HepG2 (cell line): ENCODE results near the gene TEKT3. TPM values are rescaled to one million over a fixed set of nuclear protein-coding genes. Genes with fewer than 3 reads are reported as not detected.

ENCODE experiments used
- ARID2 ChIP-seq: sonication (generic); formaldehyde crosslinking; IDR thresholded peaks from 2 replicates; pipeline ENCODE4 v1.8.1; 2022; ENCODE audit warnings: mild to moderate bottlenecking, missing genetic modification reagents, borderline replicate concordance
- ARID3A ChIP-seq: IDR thresholded peaks from 2 replicates; pipeline ENCODE4 v1.6.1; 2012; ENCODE audit warnings: low read depth, low read length, improper control_type of control experiment
- BCL6 ChIP-seq: IDR thresholded peaks from 2 replicates; pipeline ENCODE4 v1.6.1; 2016; ENCODE audit warnings: missing genetic modification reagents, missing compliant biosample characterization
- BCLAF1 ChIP-seq: fragments of 450-650 bp; IDR thresholded peaks from 2 replicates; pipeline ENCODE4 v1.6.1; 2017; ENCODE audit warnings: mild to moderate bottlenecking
- CBFB ChIP-seq: sonication (generic); formaldehyde crosslinking; IDR thresholded peaks from 2 replicates; pipeline ENCODE4 v1.4.0; 2020; ENCODE audit warnings: missing genetic modification reagents
- GMEB1 ChIP-seq: sonication (generic); formaldehyde crosslinking; IDR thresholded peaks from 2 replicates; pipeline ENCODE4 v1.5.1; 2020; ENCODE audit warnings: missing genetic modification reagents, mild to moderate bottlenecking, borderline replicate concordance
- HNF4A ChIP-seq: sonication (generic); formaldehyde crosslinking; IDR thresholded peaks from 2 replicates; pipeline ENCODE4 v1.4.0; 2020; ENCODE audit warnings: missing genetic modification reagents
- HOXA9 ChIP-seq: sonication (generic); formaldehyde crosslinking; IDR thresholded peaks from 2 replicates; pipeline ENCODE4 v1.8.1; 2022; ENCODE audit warnings: missing genetic modification reagents, mild to moderate bottlenecking, moderate library complexity, borderline replicate concordance
- IKZF1 ChIP-seq: fragments of 450-650 bp; IDR thresholded peaks from 2 replicates; pipeline ENCODE4 v1.7.1; 2016
- PATZ1 ChIP-seq: sonication (generic); formaldehyde crosslinking; IDR thresholded peaks from 2 replicates; pipeline ENCODE4 v1.4.0; 2020; ENCODE audit warnings: missing genetic modification reagents
- PLRG1 ChIP-seq: fragments of 450-650 bp; conservative IDR thresholded peaks from 2 replicates; pipeline ENCODE4 v1.6.1; 2016
- POGK ChIP-seq: sonication (generic); formaldehyde crosslinking; conservative IDR thresholded peaks from 2 replicates; pipeline ENCODE4 v1.8.0; 2022; ENCODE audit warnings: mild to moderate bottlenecking, moderate library complexity, missing genetic modification reagents
- SALL1 ChIP-seq: sonication (generic); formaldehyde crosslinking; IDR thresholded peaks from 2 replicates; pipeline ENCODE4 v1.8.0; 2022; ENCODE audit warnings: mild to moderate bottlenecking, missing genetic modification reagents
- SOX5 ChIP-seq: IDR thresholded peaks from 2 replicates; pipeline ENCODE4 v1.6.1; 2016; ENCODE audit warnings: borderline replicate concordance
- XRCC5 ChIP-seq: fragments of 200-400 bp; formaldehyde crosslinking; optimal IDR thresholded peaks from 2 replicates; pipeline ENCODE3; 2017; ENCODE audit warnings: mild to moderate bottlenecking, low read length
- ZNF207 ChIP-seq: fragments of 450-650 bp; IDR thresholded peaks from 2 replicates; pipeline ENCODE4 v1.6.1; 2016; ENCODE audit warnings: antibody characterized with exemption, borderline replicate concordance
- ZNF253 ChIP-seq: sonication (generic); formaldehyde crosslinking; IDR thresholded peaks from 2 replicates; pipeline ENCODE4 v1.8.0; 2022; ENCODE audit warnings: mild to moderate bottlenecking, missing genetic modification reagents, borderline replicate concordance
- ZNF264 ChIP-seq: sonication (generic); formaldehyde crosslinking; IDR thresholded peaks from 2 replicates; pipeline ENCODE4 v1.4.0; 2020; ENCODE audit warnings: missing genetic modification reagents
- ZNF317 ChIP-seq: sonication (generic); formaldehyde crosslinking; IDR thresholded peaks from 2 replicates; pipeline ENCODE4 v1.5.0; 2020; ENCODE audit warnings: mild to moderate bottlenecking, missing genetic modification reagents
- ZNF335 ChIP-seq: sonication (generic); formaldehyde crosslinking; IDR thresholded peaks from 2 replicates; pipeline ENCODE4 v1.4.0; 2020; ENCODE audit warnings: missing genetic modification reagents
- ZNF644 ChIP-seq: IDR thresholded peaks from 2 replicates; pipeline ENCODE4 v1.6.1; 2016; ENCODE audit warnings: low read depth
- ZNF768 ChIP-seq: sonication (generic); formaldehyde crosslinking; IDR thresholded peaks from 2 replicates; pipeline ENCODE4 v1.4.0; 2020; ENCODE audit warnings: missing genetic modification reagents
- polyA plus RNA-seq, 8 experiments: library from polyadenylated mRNA; depleted of rRNA in 3 of 8; stranded (reverse) in 7 of 8; unstranded in 1 of 8; fragments of >200 nt; fragmentation: Illumina TruSeq in 4 of 8; extraction: Trizol in 4 of 8; gene quantifications; 2 replicates each; pipeline versions ENCODE4 v1.2.1 to v1.2.3, GENCODE V29; 2011 to 2016; ENCODE audit warnings: low read depth in 4 of 8, missing spikeins in 1 of 8, mixed read lengths in 1 of 8; ENCODE audit not compliant: insufficient read depth in 1 of 8
- total RNA-seq, 5 experiments: library from RNA; depleted of rRNA; stranded (reverse); fragments of >200 nt; fragmentation: Illumina TruSeq; extraction: Trizol; gene quantifications; 2 replicates each; pipeline ENCODE4 v1.2.3, GENCODE V29; 2016; ENCODE audit warnings: low read depth in 1 of 5

Gene TEKT3
- total and polyA plus RNA-seq, 2 of the 13 experiments (the other 11 are each of a cell fraction or from before 2014, with no cell fraction given): 0.58 to 0.82 TPM

- TF ChIP-seq POGK (no peak), BCLAF1 (no peak), HOXA9 (CRISPR knock-in tag) (no peak), PLRG1 (no peak), GMEB1 (CRISPR knock-in tag) (no peak), SALL1 (peak; percentile 45; the same call in 1 of the 2 replicates), ZNF264 (CRISPR knock-in tag) (no peak), ARID3A (0 out of 2 replicates have a peak, but pooled peaks have one; percentile 46), XRCC5 (peak; percentile 37), BCL6 (CRISPR knock-in tag) (0 out of 2 replicates have a peak, but pooled peaks have one; percentile 20), ZNF768 (no peak), ARID2 (CRISPR knock-in tag) (no peak), HNF4A (CRISPR knock-in tag) (peak; percentile 56), CBFB (CRISPR knock-in tag) (no peak), ZNF644 (0 out of 2 replicates have a peak, but pooled peaks have one; percentile 27), IKZF1 (no peak), SOX5 (CRISPR knock-in tag) (peak; percentile 76), ZNF317 (CRISPR knock-in tag) (no peak), ZNF335 (CRISPR knock-in tag) (no peak), ZNF207 (no peak), ZNF253 (CRISPR knock-in tag) (no peak), PATZ1 (CRISPR knock-in tag) (peak; percentile 40; the same call in 1 of the 2 replicates)
These were observed 36.2 kb upstream of the TEKT3 start (continued) for GRCh38 chr17:15377616-15378015.
